Trophoblast cell (in vitro differentiated cells and primary cell): ENCODE measurements around the gene N4BP2.
"Not testable (repeated sequence)": the region's sequence is repeated elsewhere in the genome, so short reads cannot be mapped to it uniquely, and the experiment has no call there.

Source experiments
- DNase-seq, 2 donors: peaks; one replicate each; pipeline ENCODE4 v3.0.0-alpha.2; 2016
- H2AFZ ChIP-seq: 2 replicates; pipeline ENCODE4 v1.6.1; 2013; ENCODE audit warnings: low read length, moderate library complexity, mild to moderate bottlenecking; ENCODE audit not compliant: insufficient read depth, poor library complexity
- H2AK5ac ChIP-seq: 2 replicates; pipeline ENCODE4 v1.6.1; 2013; ENCODE audit warnings: mild to moderate bottlenecking, low read length
- H2BK120ac ChIP-seq: 2 replicates; pipeline ENCODE4 v1.6.1; 2013; ENCODE audit warnings: low read length, mild to moderate bottlenecking, moderate library complexity; ENCODE audit not compliant: insufficient read depth, poor library complexity
- H2BK12ac ChIP-seq: 2 replicates; pipeline ENCODE4 v1.6.1; 2013; ENCODE audit warnings: mild to moderate bottlenecking, low read length, moderate library complexity
- H2BK5ac ChIP-seq: 2 replicates; pipeline ENCODE4 v1.6.1; 2013; ENCODE audit warnings: low read length, low read depth, moderate library complexity, mild to moderate bottlenecking; ENCODE audit not compliant: poor library complexity
- H3K14ac ChIP-seq: 2 replicates; pipeline ENCODE4 v1.6.1; 2013; ENCODE audit warnings: mild to moderate bottlenecking, low read length
- H3K18ac ChIP-seq: 2 replicates; pipeline ENCODE4 v1.6.1; 2013; ENCODE audit warnings: mild to moderate bottlenecking, low read length
- H3K23ac ChIP-seq: 2 replicates; pipeline ENCODE4 v1.6.1; 2013; ENCODE audit warnings: low read length
- H3K27ac ChIP-seq: 2 replicates; pipeline ENCODE4 v1.5.1; 2013; ENCODE audit warnings: low read depth, mild to moderate bottlenecking, inconsistent platforms, low read length, moderate library complexity
- H3K27me3 ChIP-seq: 2 replicates; pipeline ENCODE4 v1.6.1; 2013; ENCODE audit warnings: inconsistent platforms, mild to moderate bottlenecking, low read length, moderate library complexity; ENCODE audit not compliant: insufficient read depth
- H3K36me3 ChIP-seq, 2 experiments: 1 replicate in 1 of 2; 2 replicates in 1 of 2; pipeline ENCODE4 v1.6.1; 2013; ENCODE audit warnings: low read length in 2 of 2, mild to moderate bottlenecking in 2 of 2, moderate library complexity in 1 of 2; ENCODE audit not compliant: insufficient read depth in 2 of 2, control insufficient read depth in 1 of 2
- H3K4ac ChIP-seq: 2 replicates; pipeline ENCODE4 v1.6.1; 2013; ENCODE audit warnings: low read depth, mild to moderate bottlenecking, low read length, moderate library complexity
- H3K4me1 ChIP-seq, 2 experiments: 1 replicate in 1 of 2; 2 replicates in 1 of 2; pipeline ENCODE4 v1.6.1; 2013; ENCODE audit warnings: low read length in 2 of 2, mild to moderate bottlenecking in 2 of 2, moderate library complexity in 1 of 2; ENCODE audit not compliant: insufficient read depth in 2 of 2, control insufficient read depth in 1 of 2
- H3K4me2 ChIP-seq: 2 replicates; pipeline ENCODE4 v1.6.1; 2013; ENCODE audit warnings: inconsistent platforms, mild to moderate bottlenecking, low read length, moderate library complexity
- H3K4me3 ChIP-seq: 2 replicates; pipeline ENCODE4 v1.5.1; 2013; ENCODE audit warnings: mild to moderate bottlenecking, low read depth, low read length, inconsistent platforms
- H3K79me1 ChIP-seq: one replicate; pipeline ENCODE4 v1.6.1; 2013; ENCODE audit warnings: low read length
- H3K79me2 ChIP-seq: 2 replicates; pipeline ENCODE4 v1.6.1; 2013; ENCODE audit warnings: low read length, mild to moderate bottlenecking; ENCODE audit not compliant: control insufficient read depth, insufficient read depth, poor library complexity
- H3K9ac ChIP-seq: 2 replicates; pipeline ENCODE4 v1.6.1; 2013; ENCODE audit warnings: mild to moderate bottlenecking, low read length
- H3K9me3 ChIP-seq: 2 replicates; pipeline ENCODE4 v1.6.1; 2013; ENCODE audit warnings: low read depth, mild to moderate bottlenecking, control low read depth, inconsistent platforms, low read length; ENCODE audit not compliant: insufficient read depth
- H4K12ac ChIP-seq: 2 replicates; pipeline ENCODE4 v1.6.1; 2013; ENCODE audit warnings: low read depth, mild to moderate bottlenecking, low read length, moderate library complexity
- H4K8ac ChIP-seq: 2 replicates; pipeline ENCODE4 v1.6.1; 2013; ENCODE audit warnings: low read depth, mild to moderate bottlenecking, low read length, moderate library complexity
- H4K91ac ChIP-seq: one replicate; pipeline ENCODE4 v1.6.1; 2013; ENCODE audit warnings: low read depth, mild to moderate bottlenecking, low read length, moderate library complexity
- WGBS: extraction: QIAGEN DNeasy Blood & Tissue Kit; methylation state at CpG from one replicate; pipeline ENCODE4 v1.1.7; 2013; ENCODE audit warnings: missing lambda C conversion rate; ENCODE audit not compliant: insufficient read length, insufficient coverage; ENCODE audit errors: extremely low coverage; 5-methylcytosine and 5-hydroxymethylcytosine counted together

The N4BP2 gene

DNA sequence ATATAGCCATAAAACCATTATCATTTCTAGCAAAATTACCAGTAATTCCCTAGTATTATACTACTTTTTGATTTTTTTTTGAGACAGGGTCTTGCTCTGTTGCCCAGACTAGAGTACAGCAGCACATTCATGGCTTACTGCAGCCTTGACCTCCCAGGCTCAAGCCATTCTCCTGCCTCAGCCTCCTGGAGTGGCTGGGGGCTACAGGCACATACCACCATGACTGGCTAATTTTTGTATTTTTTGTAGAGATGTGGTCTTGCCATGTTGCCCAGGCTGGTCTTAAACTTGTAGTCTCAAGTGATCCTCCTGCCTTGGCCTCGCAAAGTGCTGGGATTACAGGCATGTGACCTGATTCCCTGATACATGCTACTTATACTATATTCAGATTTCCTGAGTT, 13.7 kb downstream of the N4BP2 start:
- no peak for DNase-seq
- H3K9ac ChIP-seq = no peak overlapping the region
- no peak overlapping the region for H3K4me2 ChIP-seq
- H3K23ac ChIP-seq = no peak overlapping the region
- H3K36me3 ChIP-seq = peaks cover 10% of the 10 kb centered on the region in 2 experiments
- H4K8ac ChIP-seq = no peak overlapping the region
- H3K27ac ChIP-seq = no peak overlapping the region
- H2AFZ ChIP-seq = no peak overlapping the region
- H3K9me3 ChIP-seq = no peaks in the 10 kb centered on the region
- no CpG with 5 or more reads among the region's 1 CpG for WGBS
- no peaks in the 10 kb centered on the region for H3K4me1 ChIP-seq
- H3K18ac ChIP-seq = no peak overlapping the region
- no peak overlapping the region for H2BK5ac ChIP-seq
- H3K27me3 ChIP-seq = no peaks in the 10 kb centered on the region
- no peaks in the 10 kb centered on the region for H3K79me1 ChIP-seq
- H2BK12ac ChIP-seq = no peak overlapping the region
- H4K91ac ChIP-seq = no peak overlapping the region
- H3K14ac ChIP-seq = no peak overlapping the region
- H3K79me2 ChIP-seq = no peaks in the 10 kb centered on the region
- no peak overlapping the region for H3K4ac ChIP-seq
- no peak overlapping the region for H3K4me3 ChIP-seq
- H2AK5ac ChIP-seq = no peak overlapping the region
- H4K12ac ChIP-seq = no peak overlapping the region
- no peak overlapping the region for H2BK120ac ChIP-seq

- Histone ChIP-seq H3K4me1 (no peaks in the 10 kb centered on the region), H4K12ac (no peak overlapping the region), H3K9ac (no peak overlapping the region), H3K4me3 (no peak overlapping the region), H3K4me2 (no peak overlapping the region), H4K8ac (no peak overlapping the region), H3K36me3 (peaks cover 2 to 4% of the 10 kb centered on the region in 2 experiments), H3K79me1 (no peaks in the 10 kb centered on the region), H2AFZ (no peak overlapping the region), H3K23ac (no peak overlapping the region), H2BK12ac (no peak overlapping the region), H3K79me2 (no peaks in the 10 kb centered on the region), H3K14ac (no peak overlapping the region), H2BK120ac (no peak overlapping the region), H3K9me3 (no peaks in the 10 kb centered on the region), H3K18ac (no peak overlapping the region), H3K27ac (no peak overlapping the region), H3K4ac (no peak overlapping the region), H2BK5ac (no peak overlapping the region), H2AK5ac (no peak overlapping the region), H3K27me3 (no peaks in the 10 kb centered on the region), H4K91ac (no peak overlapping the region)
- no peak for DNase-seq
- WGBS = no CpG with 5 or more reads among the region's 8 CpGs
These were observed 29.8 kb downstream of the N4BP2 start for GRCh38 chr4:40086421-40086820.

GRCh38 chr4:40087799-40088366, 31.2 kb downstream of the N4BP2 start:
- Histone ChIP-seq H4K8ac (no peak overlapping the region), H3K23ac (no peak overlapping the region), H3K4me2 (no peak overlapping the region), H3K27ac (no peak overlapping the region), H3K79me2 (no peaks in the 10 kb centered on the region), H2BK120ac (no peak overlapping the region), H3K36me3 (peaks cover under 1 to 4% of the 10 kb centered on the region in 2 experiments), H3K4me1 (no peaks in the 10 kb centered on the region), H2BK5ac (no peak overlapping the region), H3K79me1 (no peaks in the 10 kb centered on the region), H3K4ac (no peak overlapping the region), H3K9me3 (no peaks in the 10 kb centered on the region), H2BK12ac (no peak overlapping the region), H2AK5ac (no peak overlapping the region), H3K9ac (no peak overlapping the region), H3K4me3 (no peak overlapping the region), H3K18ac (no peak overlapping the region), H4K91ac (no peak overlapping the region), H2AFZ (no peak overlapping the region), H3K14ac (no peak overlapping the region), H3K27me3 (no peaks in the 10 kb centered on the region), H4K12ac (no peak overlapping the region)
- DNase-seq = no peak
- WGBS = no CpG with 5 or more reads among the region's 10 CpGs

DNA sequence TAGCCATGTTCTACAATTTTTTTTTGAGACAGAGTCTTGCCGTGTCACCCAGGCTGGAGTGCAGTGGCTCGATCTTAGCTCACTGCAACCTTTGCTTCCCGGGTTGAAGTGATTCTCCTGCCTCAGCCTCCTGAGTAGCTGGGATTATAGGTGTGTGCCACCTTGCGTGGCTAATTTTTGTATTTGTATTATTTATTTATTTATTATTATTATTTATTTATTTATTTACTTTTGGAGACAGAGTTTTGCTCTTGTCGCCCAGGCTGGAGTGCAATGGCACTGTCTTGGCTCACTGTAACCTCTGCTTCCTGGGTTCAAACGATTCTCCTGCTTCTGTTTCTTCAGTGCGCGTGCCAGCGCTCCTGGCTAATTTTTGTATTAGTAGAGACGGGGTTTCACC, 36.8 kb downstream of the N4BP2 start:
- not testable (repeated sequence) for H3K9ac ChIP-seq, H3K4me3 ChIP-seq, H3K36me3 ChIP-seq, H4K91ac ChIP-seq, H3K18ac ChIP-seq, H4K12ac ChIP-seq, DNase-seq, H3K79me1 ChIP-seq, H3K4me1 ChIP-seq, H3K14ac ChIP-seq, H2BK5ac ChIP-seq, H2AFZ ChIP-seq, H3K4ac ChIP-seq, H2AK5ac ChIP-seq, H3K9me3 ChIP-seq, H2BK120ac ChIP-seq, H3K4me2 ChIP-seq, H2BK12ac ChIP-seq, H3K27me3 ChIP-seq, H3K27ac ChIP-seq, H3K79me2 ChIP-seq, H4K8ac ChIP-seq, H3K23ac ChIP-seq
- no CpG with 5 or more reads among the region's 10 CpGs for WGBS
